ENCODE measurements around the gene SHH.
"Not testable (repeated sequence)": the region's sequence is repeated elsewhere in the genome, so short reads cannot be mapped to it uniquely, and the experiment has no call there.

The SHH gene

GRCh38 chr7:155819186-155819585 is 6.9 kb upstream of the SHH start:
- DNase-seq (ENCODE audit: low read depth in 2 of 2), result no peak

GRCh38 chr7:155818820-155819168 is 6.5 kb upstream of the SHH start:
- no peak for DNase-seq (ENCODE audit: low read depth in 2 of 2)

GRCh38 chr7:155818154-155818819 is 6.0 kb upstream of the SHH start:
- DNase-seq (ENCODE audit: low read depth in 2 of 2), result no peak

- not testable (repeated sequence) for DNase-seq (ENCODE audit: low read depth in 2 of 2)
Observed at GRCh38 chr7:155817515-155817914, 5.3 kb upstream of the SHH start.

- DNase-seq (ENCODE audit: low read depth in 2 of 2), result no peak
Observed at GRCh38 chr7:155816996-155817395, 4.7 kb upstream of the SHH start.

- DNase-seq (ENCODE audit: low read depth in 2 of 2), result no peak
Observed at GRCh38 chr7:155816192-155816508, 3.9 kb upstream of the SHH start.

GRCh38 chr7:155815332-155816191 is 3.3 kb upstream of the SHH start:
- peak; percentile 66 to 79 for DNase-seq (ENCODE audit: low read depth in 2 of 2)

GRCh38 chr7:155814316-155815276 is 2.3 kb upstream of the SHH start:
- DNase-seq (ENCODE audit: low read depth in 2 of 2), result no peak

GRCh38 chr7:155813546-155814315 is 1.5 kb upstream of the SHH start:
- no peak for DNase-seq (ENCODE audit: low read depth in 2 of 2)

GRCh38 chr7:155813125-155813524 is 862 bp upstream of the SHH start:
- DNase-seq (ENCODE audit: low read depth in 2 of 2), result no peak

- no peak for DNase-seq (ENCODE audit: low read depth in 2 of 2)
Observed at GRCh38 chr7:155811560-155811894, 736 bp downstream of the SHH start.

GRCh38 chr7:155810770-155811559 is 1.3 kb downstream of the SHH start:
- DNase-seq (ENCODE audit: low read depth in 2 of 2), result no peak

- no peak for DNase-seq (ENCODE audit: low read depth in 2 of 2)
Observed at GRCh38 chr7:155809947-155810769, 2.1 kb downstream of the SHH start.

GRCh38 chr7:155809332-155809946 is 2.8 kb downstream of the SHH start:
- DNase-seq (ENCODE audit: low read depth in 2 of 2), result no peak

- no peak for DNase-seq (ENCODE audit: low read depth in 2 of 2)
Observed at GRCh38 chr7:155808549-155809331, 3.5 kb downstream of the SHH start.

GRCh38 chr7:155807789-155808548 is 4.3 kb downstream of the SHH start:
- DNase-seq (ENCODE audit: low read depth in 2 of 2), result no peak

GRCh38 chr7:155807065-155807671 is 5.1 kb downstream of the SHH start:
- no peak for DNase-seq (ENCODE audit: low read depth in 2 of 2)

Data from stimulated activated CD4-positive, alpha-beta T cell treated with anti-CD3 and anti-CD28 coated beads, Interleukin-4, amount 100 ng/mL, for 48 hours (primary cell).